Nephron (organoid): ENCODE results near the gene TLE5.
"Not testable (repeated sequence)": the region's sequence is repeated elsewhere in the genome, so short reads cannot be mapped to it uniquely, and the experiment has no call there.

Experiments
- H3K27ac Mint-ChIP-seq, 3 experiments: 2 replicates each; pipeline ENCODE4 v1.8.0; 2020; ENCODE audit warnings: mixed read lengths in 3 of 3, mild to moderate bottlenecking in 2 of 3, moderate library complexity in 1 of 3
- H3K27me3 Mint-ChIP-seq: 2 replicates; pipeline ENCODE4 v1.8.0; 2021; ENCODE audit warnings: low read depth, mild to moderate bottlenecking, moderate library complexity, mixed read lengths
- H3K36me3 Mint-ChIP-seq: 2 replicates; pipeline ENCODE4 v1.8.0; 2020; ENCODE audit warnings: low read depth, mixed read lengths
- H3K4me1 Mint-ChIP-seq: 2 replicates; pipeline ENCODE4 v1.8.0; 2020; ENCODE audit warnings: mixed read lengths
- H3K4me3 Mint-ChIP-seq, 3 experiments: 2 replicates each; pipeline ENCODE4 v1.8.0; 2020; ENCODE audit warnings: mild to moderate bottlenecking in 3 of 3, mixed read lengths in 3 of 3, moderate library complexity in 2 of 3
- H3K9me3 Mint-ChIP-seq: 2 replicates; pipeline ENCODE4 v1.8.0; 2020; ENCODE audit warnings: mixed read lengths
- TF ChIP-seq, protein P1 (sequence below), 3 experiments: fragments of 200-600 bp; sonication (generic); IDR thresholded peaks; one replicate each; pipeline ENCODE4 v1.5.0; 2021; ENCODE audit warnings: antibody characterized with exemption in 3 of 3; ENCODE audit not compliant: unreplicated experiment in 3 of 3

TLE5 gene

DNA sequence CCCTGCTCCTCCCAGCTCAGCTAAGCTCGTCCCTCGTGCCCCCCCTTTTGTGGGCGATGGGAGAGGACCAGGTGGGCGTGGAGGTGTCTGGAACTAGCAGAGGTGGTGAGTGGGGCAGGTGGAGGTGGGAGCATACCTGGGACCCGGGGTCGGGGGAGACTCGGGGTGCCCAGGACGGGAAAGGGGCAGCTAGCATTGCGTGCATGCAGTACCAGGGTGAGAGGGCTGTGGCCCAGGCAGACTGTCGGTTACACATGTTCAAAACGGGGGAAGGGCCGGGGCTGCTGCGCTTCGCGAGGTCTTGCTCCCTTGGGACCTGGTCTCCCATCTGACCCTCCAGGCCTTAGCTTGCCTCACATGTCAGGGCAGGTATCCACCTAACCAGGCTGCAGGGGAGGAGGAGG lies 9.1 kb downstream of the TLE5 start:
- Mint-ChIP-seq H3K9me3 (no peaks in the 10 kb centered on the region), H3K36me3 (peaks cover 26% of the 10 kb centered on the region), H3K4me1 (peaks cover 36% of the 10 kb centered on the region), H3K27ac (no peak overlapping the region), H3K27me3 (peaks cover 9% of the 10 kb centered on the region), H3K4me3 (no peak overlapping the region)
- TF ChIP-seq, protein P1, sequence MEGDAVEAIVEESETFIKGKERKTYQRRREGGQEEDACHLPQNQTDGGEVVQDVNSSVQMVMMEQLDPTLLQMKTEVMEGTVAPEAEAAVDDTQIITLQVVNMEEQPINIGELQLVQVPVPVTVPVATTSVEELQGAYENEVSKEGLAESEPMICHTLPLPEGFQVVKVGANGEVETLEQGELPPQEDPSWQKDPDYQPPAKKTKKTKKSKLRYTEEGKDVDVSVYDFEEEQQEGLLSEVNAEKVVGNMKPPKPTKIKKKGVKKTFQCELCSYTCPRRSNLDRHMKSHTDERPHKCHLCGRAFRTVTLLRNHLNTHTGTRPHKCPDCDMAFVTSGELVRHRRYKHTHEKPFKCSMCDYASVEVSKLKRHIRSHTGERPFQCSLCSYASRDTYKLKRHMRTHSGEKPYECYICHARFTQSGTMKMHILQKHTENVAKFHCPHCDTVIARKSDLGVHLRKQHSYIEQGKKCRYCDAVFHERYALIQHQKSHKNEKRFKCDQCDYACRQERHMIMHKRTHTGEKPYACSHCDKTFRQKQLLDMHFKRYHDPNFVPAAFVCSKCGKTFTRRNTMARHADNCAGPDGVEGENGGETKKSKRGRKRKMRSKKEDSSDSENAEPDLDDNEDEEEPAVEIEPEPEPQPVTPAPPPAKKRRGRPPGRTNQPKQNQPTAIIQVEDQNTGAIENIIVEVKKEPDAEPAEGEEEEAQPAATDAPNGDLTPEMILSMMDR (IDR thresholded peaks at IDR 0.05; ENCODE audit: unreplicated experiment in 3 of 3): no peak

DNA sequence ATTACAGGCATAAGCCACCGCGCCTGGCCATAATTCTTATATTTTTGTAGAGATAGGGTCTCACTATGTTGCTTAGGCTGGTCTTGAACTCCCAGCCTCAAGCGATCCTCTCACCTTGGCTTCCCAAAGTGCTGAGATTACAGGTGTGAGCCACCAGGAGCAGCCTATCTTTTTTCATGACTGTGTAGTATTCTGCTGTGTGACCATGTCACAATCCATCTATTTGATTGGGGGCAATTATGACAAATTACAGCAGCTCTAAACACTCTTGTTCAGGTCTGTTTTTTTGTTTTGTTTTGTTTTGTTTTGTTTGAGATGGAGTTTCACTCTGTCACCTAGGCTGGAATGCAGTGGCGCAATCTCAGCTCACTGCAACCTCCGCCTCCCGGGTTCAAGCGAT lies 12.3 kb downstream of the TLE5 start:
- H3K9me3 Mint-ChIP-seq, H3K27ac Mint-ChIP-seq, H3K4me3 Mint-ChIP-seq, H3K36me3 Mint-ChIP-seq: not testable (repeated sequence)
- Mint-ChIP-seq H3K4me1 (peaks cover 24% of the 10 kb centered on the region), H3K27me3 (peaks cover 17% of the 10 kb centered on the region)

DNA sequence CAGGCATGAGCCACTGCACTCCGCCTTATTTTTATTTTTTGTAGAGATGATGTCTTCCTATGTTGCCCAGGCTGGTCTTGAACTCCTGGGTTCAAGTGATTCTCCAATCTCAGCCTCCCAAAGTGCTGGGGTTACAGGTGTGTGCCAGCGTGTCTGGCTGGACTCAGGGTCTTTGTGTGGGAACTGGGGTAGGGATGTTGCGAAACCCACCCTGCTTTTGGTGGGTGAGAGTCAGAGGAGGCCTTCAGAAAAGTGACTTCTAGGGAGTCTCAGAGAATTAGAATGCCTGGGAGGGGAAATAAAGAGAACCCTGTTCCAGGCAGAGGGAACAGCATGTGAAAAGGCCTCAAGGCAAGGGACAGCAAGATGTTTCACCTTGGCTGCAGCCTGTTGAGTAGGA lies 13.2 kb downstream of the TLE5 start:
- peak overlapping the region; percentile 40 to 83 (median 74) for H3K27ac Mint-ChIP-seq
- H3K36me3 Mint-ChIP-seq: peaks cover under 1% of the 10 kb centered on the region
- TF ChIP-seq, protein P1 (IDR thresholded peaks at IDR 0.05; ENCODE audit: unreplicated experiment in 3 of 3): no peak
- peaks cover 20% of the 10 kb centered on the region for H3K27me3 Mint-ChIP-seq
- no peaks in the 10 kb centered on the region for H3K9me3 Mint-ChIP-seq
- H3K4me1 Mint-ChIP-seq: peaks cover 22% of the 10 kb centered on the region
- H3K4me3 Mint-ChIP-seq: peak overlapping the region; percentile 56 to 75 (median 64)

DNA sequence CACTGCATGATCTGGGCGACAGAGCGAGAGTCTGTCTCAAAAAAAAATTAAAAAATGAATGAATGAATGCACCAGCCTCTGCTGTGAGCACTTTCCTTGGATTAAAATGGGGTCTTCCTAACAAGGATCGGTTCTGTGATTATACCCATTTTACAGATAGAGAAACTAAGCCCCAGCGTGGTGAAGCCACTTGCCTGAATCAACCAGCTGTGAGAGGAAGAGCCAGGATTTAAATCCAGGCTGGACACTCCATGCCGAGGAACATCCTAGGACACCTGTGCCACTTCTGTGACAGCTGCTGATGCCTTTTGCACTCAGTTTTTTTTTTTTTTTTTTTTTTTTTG lies 14.1 kb downstream of the TLE5 start:
- TF ChIP-seq, protein P1 (IDR thresholded peaks at IDR 0.05; ENCODE audit: unreplicated experiment in 3 of 3): no peak
- Mint-ChIP-seq H3K9me3 (no peaks in the 10 kb centered on the region), H3K27me3 (peaks cover 20% of the 10 kb centered on the region), H3K36me3 (no peaks in the 10 kb centered on the region), H3K4me1 (peaks cover 20% of the 10 kb centered on the region), H3K4me3 (no peak overlapping the region), H3K27ac (peak overlapping the region in 1 of 3 experiments; percentile 95)

DNA sequence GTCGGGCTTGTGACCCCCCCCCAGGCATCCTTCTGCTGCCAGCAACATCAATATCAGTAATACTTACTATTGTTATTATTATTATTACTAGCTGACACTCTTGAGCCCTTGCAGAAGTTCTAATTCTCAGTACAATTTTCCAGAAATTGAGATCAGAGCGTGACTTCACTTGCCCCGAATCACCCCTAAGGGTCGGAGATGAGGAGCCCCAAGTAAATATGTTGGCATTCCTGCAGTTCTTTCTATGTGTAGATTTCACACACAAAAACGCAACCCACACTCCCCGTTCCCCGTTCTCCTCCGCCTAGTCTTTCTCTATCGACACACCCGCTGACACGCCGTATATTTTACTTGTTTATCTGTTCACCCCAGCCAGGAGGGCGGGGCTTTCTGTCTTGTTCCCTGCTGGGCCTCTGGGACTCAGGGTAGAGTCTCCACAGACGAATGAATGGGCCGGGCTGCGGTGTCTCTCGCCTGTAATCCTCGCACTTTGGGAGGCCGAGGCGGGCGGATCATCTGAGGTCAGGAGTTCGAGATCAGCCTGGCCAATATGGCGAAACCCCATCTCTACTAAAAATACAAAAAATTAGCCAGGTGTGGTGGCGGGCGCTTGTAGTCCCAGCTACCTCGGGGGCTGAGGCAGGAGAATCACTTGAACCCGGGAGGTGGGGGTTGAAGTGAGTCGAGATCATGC lies 14.7 kb downstream of the TLE5 start:
- TF ChIP-seq, protein P1 (IDR thresholded peaks at IDR 0.05; ENCODE audit: unreplicated experiment in 3 of 3): no peak
- peaks cover 20% of the 10 kb centered on the region for H3K27me3 Mint-ChIP-seq

DNA sequence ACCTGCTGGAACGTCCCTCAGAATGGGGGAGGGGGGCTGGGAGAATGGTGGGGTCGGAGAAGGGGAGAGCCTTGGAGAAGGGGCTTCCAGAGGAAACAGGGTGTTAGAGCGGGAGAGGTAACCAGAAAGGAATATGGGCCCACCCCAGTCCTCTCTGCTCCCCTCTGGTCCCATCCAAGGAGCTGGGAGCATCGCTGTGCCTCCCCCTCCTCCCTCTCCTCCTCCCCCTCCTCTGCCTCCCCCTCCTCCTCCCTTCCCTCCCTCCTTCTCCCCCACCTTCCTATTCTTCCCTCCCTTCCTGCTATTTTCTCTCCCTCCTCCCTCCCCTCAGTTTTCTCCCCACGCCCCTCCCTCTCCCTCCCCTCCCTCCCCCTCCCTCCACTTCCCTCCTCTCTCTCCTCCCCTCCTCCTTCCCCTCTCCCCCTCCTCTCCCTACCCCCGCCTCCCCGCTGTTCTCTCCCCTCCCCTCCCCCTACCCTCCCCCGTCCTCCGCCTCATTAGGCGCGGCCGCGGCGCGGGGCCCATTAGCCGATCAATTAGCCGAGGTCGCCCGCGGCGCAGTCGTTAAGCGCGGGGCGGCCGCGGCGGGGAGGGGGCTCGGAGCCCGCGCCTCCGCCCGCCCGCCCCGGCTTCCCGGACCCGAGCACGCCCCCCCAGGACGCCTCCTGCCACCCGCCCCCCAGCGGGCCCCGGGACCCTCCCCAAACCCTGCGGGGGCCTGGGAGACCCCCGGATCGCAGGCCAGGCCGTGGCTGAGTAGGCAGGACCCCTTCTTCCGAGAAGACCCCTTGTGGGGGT lies 15.4 kb downstream of the TLE5 start:
- peaks cover 28% of the 10 kb centered on the region for H3K4me1 Mint-ChIP-seq

More for the DNA sequence above, 14.7 kb downstream of the TLE5 start:
- peaks cover 23% of the 10 kb centered on the region for H3K4me1 Mint-ChIP-seq
- H3K27ac Mint-ChIP-seq: peak overlapping the region; percentile 91 to 95 (median 94)
- no peaks in the 10 kb centered on the region for H3K36me3 Mint-ChIP-seq
- peak overlapping the region; percentile 85 to 94 (median 87) for H3K4me3 Mint-ChIP-seq
- H3K9me3 Mint-ChIP-seq: no peaks in the 10 kb centered on the region

More for the DNA sequence above, 15.4 kb downstream of the TLE5 start:
- TF ChIP-seq, protein P1 (IDR thresholded peaks at IDR 0.05; ENCODE audit: unreplicated experiment in 3 of 3): no peak
- peak overlapping the region in 2 of 3 experiments; percentile 91 to 95 for H3K27ac Mint-ChIP-seq
- peak overlapping the region; percentile 85 to 94 (median 87) for H3K4me3 Mint-ChIP-seq
- no peaks in the 10 kb centered on the region for H3K9me3 Mint-ChIP-seq
- no peaks in the 10 kb centered on the region for H3K36me3 Mint-ChIP-seq
- peaks cover 20% of the 10 kb centered on the region for H3K27me3 Mint-ChIP-seq
